Ishikawa (cell line): Measurements from ENCODE around the gene ZNF480.

Source experiments
- CEBPB ChIP-seq: IDR thresholded peaks from 2 replicates; pipeline ENCODE4 v1.6.1; 2012
- CREB1 ChIP-seq: IDR thresholded peaks from 2 replicates; pipeline ENCODE4 v1.6.1; 2012; ENCODE audit warnings: low read depth
- EGR1 ChIP-seq: IDR thresholded peaks from 2 replicates; pipeline ENCODE4 v1.6.1; 2012
- EP300 ChIP-seq: IDR thresholded peaks from 2 replicates; pipeline ENCODE4 v1.6.1; 2012; ENCODE audit warnings: borderline replicate concordance
- FOXM1 ChIP-seq: IDR thresholded peaks from 2 replicates; pipeline ENCODE4 v1.6.1; 2012; ENCODE audit warnings: low read depth, borderline replicate concordance
- NFIC ChIP-seq: IDR thresholded peaks from 2 replicates; pipeline ENCODE4 v1.6.1; 2012
- RAD21 ChIP-seq: IDR thresholded peaks from 2 replicates; pipeline ENCODE4 v1.6.1; 2012; ENCODE audit warnings: low read depth
- TAF1 ChIP-seq: IDR thresholded peaks from 2 replicates; pipeline ENCODE4 v1.6.1; 2012; ENCODE audit warnings: low read depth, mild to moderate bottlenecking
- TCF12 ChIP-seq: IDR thresholded peaks from 2 replicates; pipeline ENCODE4 v1.6.1; 2012; ENCODE audit warnings: low read depth
- TEAD4 ChIP-seq: IDR thresholded peaks from 2 replicates; pipeline ENCODE4 v1.6.1; 2012
- YY1 ChIP-seq: IDR thresholded peaks from 2 replicates; pipeline ENCODE4 v1.6.1; 2012; ENCODE audit warnings: low read depth
- ZBTB7A ChIP-seq: IDR thresholded peaks from 2 replicates; pipeline ENCODE4 v1.6.1; 2012; ENCODE audit warnings: low read depth
- TF ChIP-seq, protein P1 (sequence below): IDR thresholded peaks from 2 replicates; pipeline ENCODE4 v1.6.1; 2012
- TF ChIP-seq, protein P2 (sequence below): IDR thresholded peaks from 2 replicates; pipeline ENCODE4 v1.6.1; 2012
- TF ChIP-seq, protein P3 (sequence below): IDR thresholded peaks from 2 replicates; pipeline ENCODE4 v1.6.1; 2012; ENCODE audit warnings: low read depth, mild to moderate bottlenecking

The ZNF480 gene

DNA sequence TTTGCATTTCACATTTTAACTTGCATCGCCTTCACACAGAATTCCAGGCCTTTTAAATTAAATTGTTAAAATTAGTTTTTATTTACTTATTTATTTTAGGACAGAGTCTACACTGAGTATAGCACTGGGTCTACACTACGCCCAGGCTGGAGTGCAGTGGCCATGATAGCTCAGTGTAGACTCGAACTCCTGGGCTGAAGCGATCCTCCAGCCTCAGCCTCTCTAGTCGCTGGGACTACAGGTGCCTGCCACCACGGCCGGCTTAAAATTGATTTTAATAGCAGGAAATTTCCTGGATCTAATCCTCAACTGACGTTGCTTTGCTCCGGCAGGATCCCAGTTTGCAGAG is 38.8 kb downstream of the ZNF480 start:
- TF ChIP-seq CREB1, result no peak
- TF ChIP-seq, protein P1, sequence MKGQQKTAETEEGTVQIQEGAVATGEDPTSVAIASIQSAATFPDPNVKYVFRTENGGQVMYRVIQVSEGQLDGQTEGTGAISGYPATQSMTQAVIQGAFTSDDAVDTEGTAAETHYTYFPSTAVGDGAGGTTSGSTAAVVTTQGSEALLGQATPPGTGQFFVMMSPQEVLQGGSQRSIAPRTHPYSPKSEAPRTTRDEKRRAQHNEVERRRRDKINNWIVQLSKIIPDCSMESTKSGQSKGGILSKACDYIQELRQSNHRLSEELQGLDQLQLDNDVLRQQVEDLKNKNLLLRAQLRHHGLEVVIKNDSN, result no peak
- no peak for TF ChIP-seq ZBTB7A
- TF ChIP-seq, protein P2, sequence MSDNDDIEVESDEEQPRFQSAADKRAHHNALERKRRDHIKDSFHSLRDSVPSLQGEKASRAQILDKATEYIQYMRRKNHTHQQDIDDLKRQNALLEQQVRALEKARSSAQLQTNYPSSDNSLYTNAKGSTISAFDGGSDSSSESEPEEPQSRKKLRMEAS, result no peak
- TF ChIP-seq NFIC, result no peak
- TF ChIP-seq YY1, result no peak
- TF ChIP-seq TCF12, result no peak
- TF ChIP-seq, protein P3, sequence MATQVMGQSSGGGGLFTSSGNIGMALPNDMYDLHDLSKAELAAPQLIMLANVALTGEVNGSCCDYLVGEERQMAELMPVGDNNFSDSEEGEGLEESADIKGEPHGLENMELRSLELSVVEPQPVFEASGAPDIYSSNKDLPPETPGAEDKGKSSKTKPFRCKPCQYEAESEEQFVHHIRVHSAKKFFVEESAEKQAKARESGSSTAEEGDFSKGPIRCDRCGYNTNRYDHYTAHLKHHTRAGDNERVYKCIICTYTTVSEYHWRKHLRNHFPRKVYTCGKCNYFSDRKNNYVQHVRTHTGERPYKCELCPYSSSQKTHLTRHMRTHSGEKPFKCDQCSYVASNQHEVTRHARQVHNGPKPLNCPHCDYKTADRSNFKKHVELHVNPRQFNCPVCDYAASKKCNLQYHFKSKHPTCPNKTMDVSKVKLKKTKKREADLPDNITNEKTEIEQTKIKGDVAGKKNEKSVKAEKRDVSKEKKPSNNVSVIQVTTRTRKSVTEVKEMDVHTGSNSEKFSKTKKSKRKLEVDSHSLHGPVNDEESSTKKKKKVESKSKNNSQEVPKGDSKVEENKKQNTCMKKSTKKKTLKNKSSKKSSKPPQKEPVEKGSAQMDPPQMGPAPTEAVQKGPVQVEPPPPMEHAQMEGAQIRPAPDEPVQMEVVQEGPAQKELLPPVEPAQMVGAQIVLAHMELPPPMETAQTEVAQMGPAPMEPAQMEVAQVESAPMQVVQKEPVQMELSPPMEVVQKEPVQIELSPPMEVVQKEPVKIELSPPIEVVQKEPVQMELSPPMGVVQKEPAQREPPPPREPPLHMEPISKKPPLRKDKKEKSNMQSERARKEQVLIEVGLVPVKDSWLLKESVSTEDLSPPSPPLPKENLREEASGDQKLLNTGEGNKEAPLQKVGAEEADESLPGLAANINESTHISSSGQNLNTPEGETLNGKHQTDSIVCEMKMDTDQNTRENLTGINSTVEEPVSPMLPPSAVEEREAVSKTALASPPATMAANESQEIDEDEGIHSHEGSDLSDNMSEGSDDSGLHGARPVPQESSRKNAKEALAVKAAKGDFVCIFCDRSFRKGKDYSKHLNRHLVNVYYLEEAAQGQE, result no peak
- TF ChIP-seq EP300, result no peak
- no peak for TF ChIP-seq CEBPB
- no peak for TF ChIP-seq RAD21
- TF ChIP-seq FOXM1, result no peak
- no peak for TF ChIP-seq TAF1
- no peak for TF ChIP-seq EGR1

DNA sequence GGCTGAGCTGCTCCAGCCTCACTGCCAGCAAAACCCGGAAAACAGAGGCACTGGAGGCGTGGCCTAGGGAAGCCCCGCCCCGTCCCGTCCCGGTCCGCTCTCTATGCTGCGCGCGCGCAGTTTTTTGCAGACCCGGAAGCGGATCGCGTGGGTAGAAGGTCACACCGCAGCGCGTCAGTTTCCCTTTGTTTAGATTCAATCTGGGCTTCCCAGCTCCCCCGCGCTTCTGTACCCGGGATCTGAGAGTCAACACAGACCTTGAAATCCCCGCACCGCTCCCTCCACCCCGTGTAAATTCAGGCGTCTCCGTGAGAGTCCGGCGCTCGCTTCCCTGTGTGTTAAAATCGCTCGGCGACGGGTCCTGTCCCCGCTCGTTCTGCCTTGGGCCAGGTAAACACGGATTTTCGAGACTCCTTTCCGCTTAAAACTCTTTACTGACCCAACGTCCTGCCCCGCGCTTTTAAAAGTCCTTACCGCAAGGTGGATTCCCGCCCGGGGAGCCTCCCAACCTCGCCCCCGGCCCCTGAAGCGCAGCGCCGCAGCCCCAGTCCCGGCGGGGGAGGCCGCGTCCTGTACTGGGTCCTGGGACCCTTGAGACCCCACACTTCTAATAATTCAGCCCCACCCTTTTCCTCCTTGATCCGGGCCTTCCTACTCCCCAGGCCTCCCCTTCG is 39.3 kb downstream of the ZNF480 start, which contains the start of gene ZNF610:
ZNF610 (plus strand) TSS at position 127 of the 674 bp plus-strand sequence. CDS start 12,930 bp downstream, outside the sequence.
- no peak for TF ChIP-seq CREB1
- TF ChIP-seq, protein P2, result 0 out of 2 replicates have a peak, but pooled peaks have one; percentile 18

DNA sequence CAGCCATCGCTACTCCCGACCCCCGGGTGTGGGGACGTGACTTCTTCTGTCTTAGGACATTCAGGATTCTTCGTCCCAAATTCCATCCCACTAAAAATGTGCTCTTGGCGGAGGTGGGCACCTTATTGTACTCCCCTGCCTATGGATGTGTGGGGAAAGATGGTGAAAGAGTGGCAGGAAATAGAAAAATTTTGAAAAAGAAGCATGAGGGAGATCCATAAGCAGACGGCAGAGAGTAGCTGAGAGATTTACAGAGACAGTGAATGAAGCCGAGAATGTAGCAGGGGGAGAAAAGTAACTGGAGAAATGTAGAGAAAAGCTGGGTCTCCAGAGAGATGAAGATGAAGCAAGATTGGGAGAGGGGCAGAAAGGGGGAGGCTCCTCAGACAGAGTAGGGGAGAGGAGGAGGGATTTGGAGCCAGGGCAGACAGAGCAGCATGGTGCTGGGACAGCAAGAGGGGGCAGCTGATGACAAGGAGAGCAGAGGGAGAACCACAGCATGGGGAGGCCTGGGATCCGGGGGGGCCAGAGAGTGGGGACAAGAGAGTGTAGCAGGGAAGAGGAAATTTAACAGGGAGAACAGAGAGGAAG is 39.9 kb downstream of the ZNF480 start:
- TF ChIP-seq RAD21 (no peak), EGR1 (no peak), YY1 (no peak), TEAD4 (no peak), TCF12 (no peak), ZBTB7A (no peak)
- TF ChIP-seq, protein P2, result no peak
- TF ChIP-seq, protein P1, result no peak
- TF ChIP-seq, protein P3, result no peak

DNA sequence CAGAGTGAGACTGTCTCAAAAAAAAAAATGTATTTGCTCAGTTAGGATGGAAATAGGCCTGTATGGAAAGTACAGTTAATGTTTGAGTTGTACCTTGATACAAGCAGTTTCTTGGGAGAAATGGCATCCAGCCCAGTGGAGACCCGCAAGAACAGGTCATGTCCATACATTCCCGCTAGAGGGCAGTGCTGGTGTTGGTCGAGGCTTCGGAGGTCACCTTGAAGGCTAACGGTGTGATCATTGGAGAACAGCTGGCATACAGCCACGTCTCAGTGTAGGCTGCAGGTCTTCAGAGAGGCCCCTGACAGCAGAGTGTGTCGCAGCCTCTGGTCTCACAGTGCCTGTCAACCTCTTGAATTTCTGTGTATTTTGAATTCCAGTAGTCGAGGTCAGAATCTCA is 46.6 kb downstream of the ZNF480 start:
- no peak for TF ChIP-seq ZBTB7A
- peak; percentile 52 for TF ChIP-seq RAD21
- TF ChIP-seq NFIC, result no peak

DNA sequence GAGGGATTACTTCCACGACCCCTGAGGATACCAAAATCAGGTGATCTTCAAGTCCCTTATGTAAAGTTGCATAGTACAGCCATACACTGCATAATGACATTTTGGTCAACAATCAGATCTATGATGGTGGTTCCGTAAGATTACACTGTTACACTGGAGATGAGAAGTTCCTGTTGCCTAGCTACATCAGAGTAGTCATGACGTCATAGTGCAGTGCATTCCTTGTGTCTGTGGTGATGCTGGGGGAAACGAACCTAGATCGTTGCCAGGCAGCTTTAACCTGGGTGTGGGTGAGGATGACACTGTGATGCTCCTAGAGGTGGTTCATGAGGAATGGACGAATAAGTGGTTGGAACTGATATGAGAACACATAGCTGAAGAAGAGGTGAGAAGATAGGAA is 48.2 kb downstream of the ZNF480 start:
- TF ChIP-seq YY1, result no peak
- TF ChIP-seq CEBPB, result no peak
- TF ChIP-seq, protein P2, result no peak
- no peak for TF ChIP-seq FOXM1
- no peak for TF ChIP-seq RAD21
- no peak for TF ChIP-seq TAF1
- TF ChIP-seq TCF12, result no peak
- no peak for TF ChIP-seq NFIC
- TF ChIP-seq EGR1, result no peak

DNA sequence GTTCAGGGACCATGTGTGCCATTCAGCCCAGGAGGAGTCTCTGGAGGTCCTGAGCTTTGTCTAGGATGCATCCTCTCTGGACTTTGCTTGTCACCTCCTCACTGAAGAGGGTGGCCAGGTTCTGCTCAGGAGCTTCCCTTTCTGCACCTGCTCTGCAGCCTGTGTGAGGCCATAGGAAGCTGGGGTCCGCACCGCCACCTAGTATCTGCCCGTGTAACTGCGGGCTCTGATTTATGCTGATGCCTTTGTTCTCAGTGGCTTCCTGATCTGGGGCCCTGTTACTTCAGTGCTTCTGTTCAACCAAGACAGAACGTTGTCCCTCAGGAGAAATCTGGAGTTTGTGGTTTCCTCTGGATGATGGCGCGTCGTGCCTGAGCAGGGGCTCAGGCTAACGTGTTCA is 54.5 kb downstream of the ZNF480 start:
- TF ChIP-seq TCF12 (no peak), RAD21 (0 out of 2 replicates have a peak, but pooled peaks have one; percentile 2)
